ENCODE results near the gene AMTN.

- TF ChIP-seq, protein P1, sequence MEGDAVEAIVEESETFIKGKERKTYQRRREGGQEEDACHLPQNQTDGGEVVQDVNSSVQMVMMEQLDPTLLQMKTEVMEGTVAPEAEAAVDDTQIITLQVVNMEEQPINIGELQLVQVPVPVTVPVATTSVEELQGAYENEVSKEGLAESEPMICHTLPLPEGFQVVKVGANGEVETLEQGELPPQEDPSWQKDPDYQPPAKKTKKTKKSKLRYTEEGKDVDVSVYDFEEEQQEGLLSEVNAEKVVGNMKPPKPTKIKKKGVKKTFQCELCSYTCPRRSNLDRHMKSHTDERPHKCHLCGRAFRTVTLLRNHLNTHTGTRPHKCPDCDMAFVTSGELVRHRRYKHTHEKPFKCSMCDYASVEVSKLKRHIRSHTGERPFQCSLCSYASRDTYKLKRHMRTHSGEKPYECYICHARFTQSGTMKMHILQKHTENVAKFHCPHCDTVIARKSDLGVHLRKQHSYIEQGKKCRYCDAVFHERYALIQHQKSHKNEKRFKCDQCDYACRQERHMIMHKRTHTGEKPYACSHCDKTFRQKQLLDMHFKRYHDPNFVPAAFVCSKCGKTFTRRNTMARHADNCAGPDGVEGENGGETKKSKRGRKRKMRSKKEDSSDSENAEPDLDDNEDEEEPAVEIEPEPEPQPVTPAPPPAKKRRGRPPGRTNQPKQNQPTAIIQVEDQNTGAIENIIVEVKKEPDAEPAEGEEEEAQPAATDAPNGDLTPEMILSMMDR (IDR thresholded peaks at IDR 0.05) = peak in 5 of 6 experiments; percentile 52 to 71 (median 58)
- TF ChIP-seq POLR2A (IDR thresholded peaks at IDR 0.05) = no peak
Observed at GRCh38 chr4:70559211-70559830, 41.0 kb downstream of the AMTN start.
